Prostate gland (tissue), 2 donors: ENCODE measurements around the gene DMAC2.

Source experiments
- CTCF ChIP-seq, 4 experiments: fragments of 200-600 bp in 2 of 4; fragments of 450-650 bp in 2 of 4; sonication (generic) in 2 of 4; IDR thresholded peaks; 1 replicate in 3 of 4; 2 replicates in 1 of 4; pipeline ENCODE4 v1.5.1; 2016 to 2019; ENCODE audit warnings: antibody characterized with exemption in 4 of 4, mild to moderate bottlenecking in 2 of 4, moderate library complexity in 2 of 4
- POLR2A ChIP-seq: fragments of 450-650 bp; IDR thresholded peaks from one replicate; pipeline ENCODE4 v1.6.1; 2016; ENCODE audit warnings: antibody characterized with exemption, mild to moderate bottlenecking
- POLR2AphosphoS5 ChIP-seq: sonication (generic); formaldehyde crosslinking; IDR thresholded peaks from one replicate; pipeline ENCODE4 v1.6.1; 2017; ENCODE audit warnings: antibody characterized with exemption

- TF ChIP-seq CTCF (IDR thresholded peaks at IDR 0.05) = no peak
- TF ChIP-seq POLR2A = no peak
- TF ChIP-seq POLR2AphosphoS5 = no peak
Measured at GRCh38 chr19:41410336-41411054, 29.2 kb downstream of the DMAC2 start.
